Ectodermal cell (in vitro differentiated cells): ENCODE results near the gene KCNMB2.
"Not testable (repeated sequence)": the region's sequence is repeated elsewhere in the genome, so short reads cannot be mapped to it uniquely, and the experiment has no call there.

Source experiments
- H3K27ac ChIP-seq: 2 replicates; pipeline ENCODE4 v1.7.0; 2013; ENCODE audit warnings: mild to moderate bottlenecking, low read depth, low read length; ENCODE audit not compliant: insufficient read depth, poor library complexity, severe bottlenecking
- H3K27me3 ChIP-seq: 2 replicates; pipeline ENCODE4 v1.7.0; 2013; ENCODE audit warnings: mild to moderate bottlenecking, low read length; ENCODE audit not compliant: insufficient read depth, control insufficient read depth, poor library complexity, severe bottlenecking
- H3K36me3 ChIP-seq: one replicate; pipeline ENCODE4 v1.7.0; 2013; ENCODE audit warnings: low read length; ENCODE audit not compliant: control insufficient read depth, insufficient read depth
- H3K4me1 ChIP-seq: one replicate; pipeline ENCODE4 v1.7.0; 2013; ENCODE audit warnings: low read length; ENCODE audit not compliant: control insufficient read depth, insufficient read depth
- H3K4me3 ChIP-seq: 2 replicates; pipeline ENCODE4 v1.7.0; 2013; ENCODE audit warnings: low read depth, low read length, control low read depth; ENCODE audit not compliant: insufficient read depth
- H3K9me3 ChIP-seq: 2 replicates; pipeline ENCODE4 v1.7.0; 2013; ENCODE audit warnings: mild to moderate bottlenecking, low read length, moderate library complexity; ENCODE audit not compliant: control insufficient read depth
- WGBS, 2 experiments: methylation state at CpG; one replicate each; pipeline ENCODE4 v1.1.7; 2013; ENCODE audit warnings: missing lambda C conversion rate in 2 of 2; 5-methylcytosine and 5-hydroxymethylcytosine counted together

KCNMB2 gene

GRCh38 chr3:178743297-178743696 lies 207.1 kb downstream of the KCNMB2 start:
- no peaks in the 10 kb centered on the region for H3K27me3 ChIP-seq
- H3K36me3 ChIP-seq: no peaks in the 10 kb centered on the region
- no peak overlapping the region for H3K4me3 ChIP-seq
- no peaks in the 10 kb centered on the region for H3K9me3 ChIP-seq
- 88 to 90% methylated on average over 4 of the region's 4 CpGs for WGBS, 2 experiments
- H3K4me1 ChIP-seq: no peaks in the 10 kb centered on the region
- H3K27ac ChIP-seq: no peak overlapping the region

- 74 to 77% methylated on average over 6 of the region's 6 CpGs for WGBS, 2 experiments
- not testable (repeated sequence) for H3K27me3 ChIP-seq, H3K4me3 ChIP-seq, H3K4me1 ChIP-seq, H3K36me3 ChIP-seq, H3K9me3 ChIP-seq, H3K27ac ChIP-seq
Measured at GRCh38 chr3:178745861-178746655, 209.8 kb downstream of the KCNMB2 start.

- Histone ChIP-seq H3K9me3 (no peaks in the 10 kb centered on the region), H3K27me3 (no peaks in the 10 kb centered on the region), H3K4me3 (no peak overlapping the region), H3K27ac (no peak overlapping the region), H3K4me1 (no peaks in the 10 kb centered on the region), H3K36me3 (no peaks in the 10 kb centered on the region)
- 90 to 100% methylated on average over 2 of the region's 3 CpGs for WGBS, 2 experiments
Measured at GRCh38 chr3:178748874-178749273, 212.6 kb downstream of the KCNMB2 start.

GRCh38 chr3:178749471-178749870 lies 213.2 kb downstream of the KCNMB2 start:
- Histone ChIP-seq H3K27me3 (no peaks in the 10 kb centered on the region), H3K9me3 (no peaks in the 10 kb centered on the region), H3K27ac (no peak overlapping the region), H3K4me1 (no peaks in the 10 kb centered on the region), H3K4me3 (no peak overlapping the region), H3K36me3 (no peaks in the 10 kb centered on the region)
- WGBS, 2 experiments: 94 to 96% methylated on average over 2 of the region's 2 CpGs

GRCh38 chr3:178750639-178751300 lies 214.5 kb downstream of the KCNMB2 start:
- H3K27me3 ChIP-seq: no peaks in the 10 kb centered on the region
- H3K4me3 ChIP-seq: no peak overlapping the region
- no peaks in the 10 kb centered on the region for H3K36me3 ChIP-seq
- WGBS, 2 experiments: 90 to 93% methylated on average over 3 of the region's 3 CpGs
- H3K4me1 ChIP-seq: no peaks in the 10 kb centered on the region
- no peaks in the 10 kb centered on the region for H3K9me3 ChIP-seq
- H3K27ac ChIP-seq: no peak overlapping the region

GRCh38 chr3:178752843-178753242 lies 216.6 kb downstream of the KCNMB2 start:
- Histone ChIP-seq H3K9me3 (no peaks in the 10 kb centered on the region), H3K4me1 (no peaks in the 10 kb centered on the region), H3K36me3 (no peaks in the 10 kb centered on the region), H3K4me3 (no peak overlapping the region), H3K27ac (no peak overlapping the region), H3K27me3 (no peaks in the 10 kb centered on the region)
- WGBS, 2 experiments: 88 to 100% methylated on average over 1 to 2 of the region's 2 CpGs

GRCh38 chr3:178754852-178755510 lies 218.7 kb downstream of the KCNMB2 start:
- no peak overlapping the region for H3K27ac ChIP-seq
- no peaks in the 10 kb centered on the region for H3K4me1 ChIP-seq
- H3K27me3 ChIP-seq: no peaks in the 10 kb centered on the region
- H3K4me3 ChIP-seq: no peak overlapping the region
- no peaks in the 10 kb centered on the region for H3K9me3 ChIP-seq
- WGBS, 2 experiments: 86 to 87% methylated on average over 7 of the region's 7 CpGs
- no peaks in the 10 kb centered on the region for H3K36me3 ChIP-seq

GRCh38 chr3:178761024-178761423 lies 224.8 kb downstream of the KCNMB2 start:
- WGBS, 2 experiments: 89 to 99% methylated on average over 4 of the region's 4 CpGs
- H3K4me3 ChIP-seq: no peak overlapping the region

GRCh38 chr3:178761461-178761860 lies 225.2 kb downstream of the KCNMB2 start:
- H3K4me1 ChIP-seq: no peaks in the 10 kb centered on the region
- 89 to 98% methylated on average over 2 to 3 of the region's 3 CpGs for WGBS, 2 experiments
- no peaks in the 10 kb centered on the region for H3K9me3 ChIP-seq
- no peak overlapping the region for H3K27ac ChIP-seq
- H3K27me3 ChIP-seq: no peaks in the 10 kb centered on the region
- no peaks in the 10 kb centered on the region for H3K36me3 ChIP-seq
- H3K4me3 ChIP-seq: no peak overlapping the region

More at GRCh38 chr3:178761024-178761423, 224.8 kb downstream of the KCNMB2 start:
- H3K9me3 ChIP-seq: no peaks in the 10 kb centered on the region
- H3K27ac ChIP-seq: no peak overlapping the region
- H3K36me3 ChIP-seq: no peaks in the 10 kb centered on the region
- H3K27me3 ChIP-seq: no peaks in the 10 kb centered on the region
- H3K4me1 ChIP-seq: no peaks in the 10 kb centered on the region

GRCh38 chr3:178762385-178762784 lies 226.1 kb downstream of the KCNMB2 start:
- 92 to 100% methylated on average over 1 of the region's 1 CpG for WGBS, 2 experiments
- H3K4me1 ChIP-seq: no peaks in the 10 kb centered on the region
- no peak overlapping the region for H3K27ac ChIP-seq
- H3K4me3 ChIP-seq: no peak overlapping the region
- no peaks in the 10 kb centered on the region for H3K27me3 ChIP-seq
- no peaks in the 10 kb centered on the region for H3K36me3 ChIP-seq
- H3K9me3 ChIP-seq: no peaks in the 10 kb centered on the region
